Endothelial cell of umbilical vein (primary cell): Measurements from ENCODE around the gene KRT78.

Source experiments
- MYC ChIP-seq: IDR thresholded peaks from one replicate; pipeline ENCODE4 v1.6.1; 2011; ENCODE audit warnings: mild to moderate bottlenecking, low read depth, low read length
- TF ChIP-seq, protein P1 (sequence below), 2 donors: IDR thresholded peaks; 1 replicate in 1 of 2; 2 replicates in 1 of 2; pipeline ENCODE4 v1.5.1; 2011; ENCODE audit warnings: low read length in 2 of 2, mild to moderate bottlenecking in 2 of 2, moderate library complexity in 2 of 2, control low read depth in 1 of 2, inconsistent platforms in 1 of 2, low read depth in 1 of 2; ENCODE audit not compliant: insufficient read depth in 1 of 2; ENCODE audit errors: extremely low read depth in 1 of 2

DNA sequence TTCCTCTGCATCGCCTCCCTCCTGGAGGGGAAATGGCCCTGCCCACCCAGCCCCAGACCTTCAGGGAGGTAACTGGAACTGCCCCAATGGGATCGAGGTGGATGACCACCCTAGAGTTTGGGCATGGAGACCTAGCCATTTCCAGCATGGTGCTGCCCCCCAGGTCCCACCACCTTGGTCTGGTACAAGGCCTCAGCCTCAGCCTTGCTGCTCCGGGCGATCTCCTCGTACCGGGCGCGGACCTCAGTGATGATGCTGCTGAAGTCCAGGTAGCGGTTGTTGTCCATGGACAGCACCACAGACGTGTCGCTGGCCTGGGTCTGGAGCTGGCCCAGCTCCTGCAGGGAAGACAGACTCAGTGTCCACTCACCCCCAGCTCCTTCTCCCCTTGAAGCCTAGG is 4.4 kb downstream of the KRT78 start:
- TF ChIP-seq, protein P1, sequence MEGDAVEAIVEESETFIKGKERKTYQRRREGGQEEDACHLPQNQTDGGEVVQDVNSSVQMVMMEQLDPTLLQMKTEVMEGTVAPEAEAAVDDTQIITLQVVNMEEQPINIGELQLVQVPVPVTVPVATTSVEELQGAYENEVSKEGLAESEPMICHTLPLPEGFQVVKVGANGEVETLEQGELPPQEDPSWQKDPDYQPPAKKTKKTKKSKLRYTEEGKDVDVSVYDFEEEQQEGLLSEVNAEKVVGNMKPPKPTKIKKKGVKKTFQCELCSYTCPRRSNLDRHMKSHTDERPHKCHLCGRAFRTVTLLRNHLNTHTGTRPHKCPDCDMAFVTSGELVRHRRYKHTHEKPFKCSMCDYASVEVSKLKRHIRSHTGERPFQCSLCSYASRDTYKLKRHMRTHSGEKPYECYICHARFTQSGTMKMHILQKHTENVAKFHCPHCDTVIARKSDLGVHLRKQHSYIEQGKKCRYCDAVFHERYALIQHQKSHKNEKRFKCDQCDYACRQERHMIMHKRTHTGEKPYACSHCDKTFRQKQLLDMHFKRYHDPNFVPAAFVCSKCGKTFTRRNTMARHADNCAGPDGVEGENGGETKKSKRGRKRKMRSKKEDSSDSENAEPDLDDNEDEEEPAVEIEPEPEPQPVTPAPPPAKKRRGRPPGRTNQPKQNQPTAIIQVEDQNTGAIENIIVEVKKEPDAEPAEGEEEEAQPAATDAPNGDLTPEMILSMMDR (IDR thresholded peaks at IDR 0.05; ENCODE audit: extremely low read depth in 1 of 2, insufficient read depth in 1 of 2, low read depth in 1 of 2, low read length in 2 of 2), result no peak
- no peak for TF ChIP-seq MYC
